ENCODE results near the gene C1D. TPM values are rescaled to one million over a fixed set of nuclear protein-coding genes. Genes with fewer than 3 reads are reported as not detected.

C1D gene
- total RNA-seq, 1 experiment from 2014 or later = 21.1 TPM

DNA sequence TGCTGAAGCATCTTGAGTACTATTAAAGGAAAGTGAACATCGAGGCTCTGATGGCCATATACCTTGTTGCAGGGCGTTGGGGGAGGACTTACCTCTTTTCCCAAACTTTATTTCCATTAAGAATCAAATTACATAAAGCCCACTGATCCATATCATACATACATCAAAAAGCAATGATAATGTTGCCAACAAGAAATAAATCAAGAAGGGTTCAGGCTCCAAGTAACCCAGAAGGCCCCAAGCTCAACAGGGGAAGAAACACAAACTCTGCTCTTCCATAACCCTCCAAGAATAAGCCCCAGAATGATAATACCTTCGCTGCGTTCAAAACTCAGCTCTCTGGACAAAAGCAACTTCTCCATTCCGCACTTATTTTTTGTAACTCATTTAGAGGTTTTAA lies 32.3 kb downstream of the C1D start:
- Histone ChIP-seq H3K27ac (ENCODE audit: low read depth, low read length) (no peak overlapping the region), H3K9ac (ENCODE audit: low read length) (no peak overlapping the region), H3K36me3 (ENCODE audit: control insufficient read depth in 1 of 2, insufficient read depth in 2 of 2, low read length in 2 of 2) (no peaks in the 10 kb centered on the region), H2AFZ (ENCODE audit: low read depth, low read length, poor library complexity, severe bottlenecking) (no peak overlapping the region), H3K4me1 (ENCODE audit: control insufficient read depth in 1 of 2, insufficient read depth in 2 of 2, low read length in 2 of 2) (no peaks in the 10 kb centered on the region), H3K27me3 (ENCODE audit: insufficient read depth, low read length) (peaks cover 5% of the 10 kb centered on the region; the same call in 1 of the 2 replicates), H3K79me2 (ENCODE audit: insufficient read depth, low read length) (no peaks in the 10 kb centered on the region), H4K20me1 (ENCODE audit: insufficient read depth) (no peaks in the 10 kb centered on the region), H3K4me3 (replicated peaks in 1 of 2; ENCODE audit: low read depth in 1 of 2, low read length in 2 of 2) (no peak overlapping the region), H3K4me2 (ENCODE audit: low read length) (no peak overlapping the region), H3K9me3 (ENCODE audit: control insufficient read depth in 1 of 2, insufficient read depth in 1 of 2, low read depth in 1 of 2, low read length in 2 of 2) (no peaks in the 10 kb centered on the region), H3K9me2 (ENCODE audit: insufficient read depth) (no peaks in the 10 kb centered on the region)
- BruUV-seq (replicated peaks) = no TSS peak
- intact Hi-C loops (cut with micrococcal nuclease) = no loop called here
- ChIA-PET RAD21 (ENCODE audit: low non-redundant PET in 1 of 2, low total read pairs in 2 of 2, uncharacterized antibody in 2 of 2, unreplicated experiment in 2 of 2) (no interaction called here), CTCF (interaction anchor here (1.2 to 2.9 kb wide), 5 partner anchors 32 to 297 kb away, joined by 3 to 28 read pairs (median 5); partner anchors contain the start of gene C1D), POLR2A (no interaction called here)
- DNase-seq (ENCODE audit: low read depth, low spot score) (no peak), ATAC-seq (no peak)
- TF ChIP-seq, protein P1, sequence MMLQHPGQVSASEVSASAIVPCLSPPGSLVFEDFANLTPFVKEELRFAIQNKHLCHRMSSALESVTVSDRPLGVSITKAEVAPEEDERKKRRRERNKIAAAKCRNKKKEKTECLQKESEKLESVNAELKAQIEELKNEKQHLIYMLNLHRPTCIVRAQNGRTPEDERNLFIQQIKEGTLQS (IDR thresholded peaks at IDR 0.05) = no peak
- TF ChIP-seq ELF1 (IDR thresholded peaks at IDR 0.05; ENCODE audit: borderline replicate concordance, low read depth) (no peak), REST (IDR thresholded peaks at IDR 0.05; ENCODE audit: low read depth) (no peak), EGR1 (IDR thresholded peaks at IDR 0.05; ENCODE audit: low read depth) (no peak), JUND (IDR thresholded peaks at IDR 0.05) (no peak), SRF (IDR thresholded peaks at IDR 0.05; ENCODE audit: low read depth) (no peak), TCF7L2 (IDR thresholded peaks at IDR 0.05; ENCODE audit: borderline replicate concordance, extremely low read depth, insufficient read depth, insufficient read length) (no peak), ZNF274 (IDR thresholded peaks at IDR 0.05; ENCODE audit: low read depth, low read length) (no peak), RAD21 (IDR thresholded peaks at IDR 0.05; ENCODE audit: low read depth) (no peak), ZFX (IDR thresholded peaks at IDR 0.05) (no peak), CTCF (IDR thresholded peaks at IDR 0.05 in 2 of 3, conservative IDR thresholded peaks at IDR 0.05 in 1 of 3; ENCODE audit: borderline replicate concordance in 1 of 3, insufficient read depth in 1 of 3, low read depth in 2 of 3, low read length in 2 of 3) (no peak), POLR2AphosphoS5 (IDR thresholded peaks at IDR 0.05; ENCODE audit: low read depth, low read length) (no peak), YY1 (IDR thresholded peaks at IDR 0.05; ENCODE audit: extremely low read depth, insufficient replicate concordance, low read depth, low read length) (no peak), FOSL1 (IDR thresholded peaks at IDR 0.05; ENCODE audit: low read depth) (no peak), ZBTB33 (IDR thresholded peaks at IDR 0.05; ENCODE audit: extremely low read depth, insufficient replicate concordance, low read length) (no peak), POLR2A (IDR thresholded peaks at IDR 0.05; ENCODE audit: borderline replicate concordance, extremely low read depth, insufficient read depth, insufficient read length) (no peak), EZH2phosphoT487 (IDR thresholded peaks at IDR 0.05; ENCODE audit: borderline replicate concordance) (no peak), SP1 (IDR thresholded peaks at IDR 0.05; ENCODE audit: low read depth) (no peak)
- TF ChIP-seq, protein P2, sequence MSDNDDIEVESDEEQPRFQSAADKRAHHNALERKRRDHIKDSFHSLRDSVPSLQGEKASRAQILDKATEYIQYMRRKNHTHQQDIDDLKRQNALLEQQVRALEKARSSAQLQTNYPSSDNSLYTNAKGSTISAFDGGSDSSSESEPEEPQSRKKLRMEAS (IDR thresholded peaks at IDR 0.05) = no peak
